IMR-90 (cell line): ENCODE data around the gene NAP1L1. TPM values are rescaled to one million over a fixed set of nuclear protein-coding genes. Genes with fewer than 3 reads are reported as not detected.
A peak's percentile ranks its signal among the peaks of the same experiment; 100 is the strongest.

ENCODE experiments used
- ATAC-seq: fragments of 200-7000 bp; cut with Tn5 transposase; 2 replicates; pipeline ENCODE4 v1.9.1; 2020; ENCODE audit warnings: low read depth, mild to moderate bottlenecking, moderate library complexity
- BruUV-seq: library from RNA; stranded (reverse); fragments of 400-500 nt; replicated peaks from 2 replicates; lab custom pipeline; 2021; lab: Mats Ljungman, UMichigan
- CTCF ChIA-PET: fragments of 300-600 bp; formaldehyde crosslinking; extraction: SDS; loops from one replicate; lab custom pipeline; 2021; ENCODE audit warnings: antibody characterized with exemption; lab: Yijun Ruan, JAX
- POLR2A ChIA-PET: fragments of 300-600 bp; sonication (Branson Sonifier 250); formaldehyde crosslinking; loops from one replicate; lab custom pipeline; 2022; ENCODE audit warnings: antibody characterized with exemption; ENCODE audit not compliant: unreplicated experiment; lab: Charles Lee
- DNase-seq: peaks from one replicate; pipeline ENCODE4 v3.0.0; 2013
- H2AFZ ChIP-seq: replicated peaks from 2 replicates; pipeline ENCODE3; 2013; ENCODE audit warnings: low read length, mild to moderate bottlenecking; ENCODE audit not compliant: poor library complexity
- H2AK5ac ChIP-seq: 2 replicates; pipeline ENCODE4 v1.6.1; 2013; ENCODE audit warnings: low read depth, low read length, inconsistent platforms
- H2AK9ac ChIP-seq: replicated peaks from 2 replicates; pipeline ENCODE3; 2013; ENCODE audit warnings: mild to moderate bottlenecking, low read depth, low read length, moderate library complexity; ENCODE audit not compliant: poor library complexity
- H2BK120ac ChIP-seq: 2 replicates; pipeline ENCODE4 v1.6.1; 2013; ENCODE audit warnings: low read depth, low read length, inconsistent platforms
- H2BK15ac ChIP-seq: 3 replicates; pipeline ENCODE4 v1.6.1; 2013; ENCODE audit warnings: low read depth, low read length, inconsistent platforms
- H2BK20ac ChIP-seq: 2 replicates; pipeline ENCODE4 v1.6.1; 2013; ENCODE audit warnings: low read depth, mild to moderate bottlenecking, inconsistent platforms, low read length, moderate library complexity
- H2BK5ac ChIP-seq: 2 replicates; pipeline ENCODE4 v1.6.1; 2013; ENCODE audit warnings: mild to moderate bottlenecking, low read depth, low read length, inconsistent platforms; ENCODE audit not compliant: poor library complexity, severe bottlenecking
- H3K14ac ChIP-seq: replicated peaks from 2 replicates; pipeline ENCODE4 v1.6.1; 2013; ENCODE audit warnings: low read depth, low read length, inconsistent platforms
- H3K18ac ChIP-seq: 2 replicates; pipeline ENCODE4 v1.6.1; 2013; ENCODE audit warnings: low read depth, low read length, control low read depth
- H3K23ac ChIP-seq: 2 replicates; pipeline ENCODE4 v1.6.1; 2013; ENCODE audit warnings: low read depth, low read length, inconsistent platforms
- H3K27ac ChIP-seq: 2 replicates; pipeline ENCODE4 v1.5.1; 2013; ENCODE audit warnings: mild to moderate bottlenecking, control low read depth, low read length; ENCODE audit not compliant: insufficient read depth
- H3K27me3 ChIP-seq: 2 replicates; pipeline ENCODE4 v1.6.1; 2013; ENCODE audit warnings: low read length; ENCODE audit not compliant: control insufficient read depth, insufficient read depth
- H3K36me3 ChIP-seq: 2 replicates; pipeline ENCODE4 v1.6.1; 2013; ENCODE audit warnings: low read length, mixed read lengths; ENCODE audit not compliant: control insufficient read depth, insufficient read depth
- H3K4ac ChIP-seq: 2 replicates; pipeline ENCODE4 v1.6.1; 2013; ENCODE audit warnings: low read depth, low read length, inconsistent platforms
- H3K4me1 ChIP-seq: 2 replicates; pipeline ENCODE4 v1.6.1; 2013; ENCODE audit warnings: low read length, mixed read lengths; ENCODE audit not compliant: control insufficient read depth, insufficient read depth
- H3K4me2 ChIP-seq: 2 replicates; pipeline ENCODE4 v1.6.1; 2013; ENCODE audit warnings: low read depth, mild to moderate bottlenecking, control low read depth, low read length, moderate library complexity
- H3K4me3 ChIP-seq: 2 replicates; pipeline ENCODE4 v1.5.1; 2013; ENCODE audit warnings: low read depth, mild to moderate bottlenecking, control low read depth, low read length, moderate library complexity; ENCODE audit not compliant: insufficient read depth
- H3K56ac ChIP-seq: 2 replicates; pipeline ENCODE4 v1.6.1; 2013; ENCODE audit warnings: low read length, inconsistent platforms; ENCODE audit not compliant: insufficient read depth; ENCODE audit errors: extremely low read depth
- H3K79me1 ChIP-seq, 2 experiments: 2 replicates each; pipeline ENCODE4 v1.6.1; 2013; ENCODE audit warnings: low read length in 2 of 2, inconsistent platforms in 1 of 2, low read depth in 1 of 2
- H3K9ac ChIP-seq: 2 replicates; pipeline ENCODE4 v1.6.1; 2013; ENCODE audit warnings: low read depth, low read length, control low read depth
- H3K9me1 ChIP-seq: 2 replicates; pipeline ENCODE4 v1.6.1; 2013; ENCODE audit warnings: low read length, inconsistent platforms; ENCODE audit not compliant: insufficient read depth
- H3K9me3 ChIP-seq: 2 replicates; pipeline ENCODE4 v1.6.1; 2013; ENCODE audit warnings: low read length; ENCODE audit not compliant: control insufficient read depth, insufficient read depth
- H4K20me1 ChIP-seq: 2 replicates; pipeline ENCODE4 v1.6.1; 2013; ENCODE audit warnings: low read length, inconsistent platforms; ENCODE audit not compliant: insufficient read depth
- H4K5ac ChIP-seq: 2 replicates; pipeline ENCODE4 v1.6.1; 2013; ENCODE audit warnings: mild to moderate bottlenecking, low read depth, low read length, control low read depth
- H4K8ac ChIP-seq, 2 experiments: 2 replicates each; pipeline ENCODE4 v1.6.1; 2013; ENCODE audit warnings: low read depth in 2 of 2, low read length in 2 of 2, control low read depth in 1 of 2, inconsistent platforms in 1 of 2
- H4K91ac ChIP-seq: 2 replicates; pipeline ENCODE4 v1.6.1; 2013; ENCODE audit warnings: low read depth, low read length, inconsistent platforms; ENCODE audit not compliant: insufficient read depth
- ELK1 ChIP-seq: fragments of 150-350 bp; IDR thresholded peaks from 2 replicates; pipeline ENCODE4 v1.6.1; 2016; ENCODE audit warnings: low read depth, mild to moderate bottlenecking, low read length, moderate library complexity, borderline replicate concordance
- MAFK ChIP-seq: IDR thresholded peaks from 2 replicates; pipeline ENCODE4 v1.6.1; 2012; ENCODE audit warnings: low read depth, low read length, improper control_type of control experiment
- WGBS, 2 experiments: methylation state at CpG; one replicate each; pipeline versions ENCODE4 v1.1.5 to v1.1.7; 2013; ENCODE audit warnings: missing lambda C conversion rate in 2 of 2; ENCODE audit not compliant: insufficient read length in 1 of 2; ENCODE audit errors: extremely low coverage in 2 of 2; 5-methylcytosine and 5-hydroxymethylcytosine counted together
- dilution Hi-C: fragments of 300-500 bp; cut with HindIII; formaldehyde crosslinking; loops from one replicate; pipeline ENCODE4 v1.14.3; 2018; ENCODE audit warnings: low sequenced_read_pairs; ENCODE audit not compliant: unreplicated experiment
- in situ Hi-C: fragments of 300-500 bp; cut with MboI; formaldehyde crosslinking; loops from 3 replicates; pipeline ENCODE4 v1.14.3; 2019; ENCODE audit warnings: low sequenced_read_pairs, inconsistent platforms, mixed read lengths
- intact Hi-C: fragments of 100-400 bp; cut with micrococcal nuclease; formaldehyde crosslinking; loops from 2 replicates; pipeline ENCODE4 v1.10.0; 2022
- polyA plus RNA-seq, 3 experiments: library from polyadenylated mRNA; depleted of rRNA; stranded (reverse); fragments of >200 nt; gene quantifications; 2 replicates each; pipeline ENCODE4 v1.2.3, GENCODE V29; 2012; ENCODE audit warnings: low replicate concordance in 1 of 3
- total RNA-seq: library from RNA; depleted of rRNA; stranded (reverse); fragments of >200 nt; gene quantifications from 2 replicates; pipeline ENCODE4 v1.2.3, GENCODE V29; 2012

The NAP1L1 gene
- total and polyA plus RNA-seq, 2 of the 4 experiments (the other 2 are of a cell fraction) = 86.4 to 200 TPM

GRCh38 chr12:76091246-76091754, 6.8 kb upstream of the NAP1L1 start:
- no peak overlapping the region for H3K56ac ChIP-seq

More at GRCh38 chr12:76091246-76091754, 6.8 kb upstream of the NAP1L1 start:
- Histone ChIP-seq H3K36me3 (no peaks in the 10 kb centered on the region), H4K20me1 (no peaks in the 10 kb centered on the region), H3K9me3 (no peaks in the 10 kb centered on the region), H4K91ac (no peak overlapping the region), H3K23ac (no peak overlapping the region), H3K18ac (no peak overlapping the region), H2AK5ac (no peak overlapping the region), H3K4me2 (no peak overlapping the region), H2BK20ac (no peak overlapping the region), H4K5ac (no peak overlapping the region), H3K4me3 (no peak overlapping the region), H3K27me3 (no peaks in the 10 kb centered on the region), H2BK15ac (no peak overlapping the region), H3K4ac (no peak overlapping the region), H4K8ac (no peak overlapping the region), H2AK9ac (no peak overlapping the region), H3K14ac (no peak overlapping the region), H2BK5ac (no peak overlapping the region), H2AFZ (no peak overlapping the region), H3K27ac (no peak overlapping the region), H3K4me1 (no peaks in the 10 kb centered on the region), H3K9me1 (no peaks in the 10 kb centered on the region), H2BK120ac (no peak overlapping the region), H3K9ac (no peak overlapping the region), H3K79me1 (no peaks in the 10 kb centered on the region)
- no peak for DNase-seq
- intact Hi-C loops = no loop called here
- in situ Hi-C loops = no loop called here
- ChIA-PET POLR2A (no interaction called here), CTCF (no interaction called here)
- BruUV-seq = no TSS peak
- dilution Hi-C loops = no loop called here
- 100% methylated on average over 1 of the region's 2 CpGs; no CpG with 5 or more reads in 1 of the 2 experiments for WGBS, 2 experiments
- no peak for ATAC-seq
- TF ChIP-seq MAFK = peak; percentile 78
- TF ChIP-seq ELK1 = no peak
